CD4-positive, alpha-beta T cell treated with Interleukin-4 for 4 hours (primary cell): ENCODE data around the gene PNPLA6.
A peak's percentile ranks its signal among the peaks of the same experiment; 100 is the strongest.
"Not testable (repeated sequence)": the region's sequence is repeated elsewhere in the genome, so short reads cannot be mapped to it uniquely, and the experiment has no call there.

ENCODE experiments used
- DNase-seq: peaks from one replicate; pipeline ENCODE4 v3.0.0-alpha.2; 2020

PNPLA6 gene

DNA sequence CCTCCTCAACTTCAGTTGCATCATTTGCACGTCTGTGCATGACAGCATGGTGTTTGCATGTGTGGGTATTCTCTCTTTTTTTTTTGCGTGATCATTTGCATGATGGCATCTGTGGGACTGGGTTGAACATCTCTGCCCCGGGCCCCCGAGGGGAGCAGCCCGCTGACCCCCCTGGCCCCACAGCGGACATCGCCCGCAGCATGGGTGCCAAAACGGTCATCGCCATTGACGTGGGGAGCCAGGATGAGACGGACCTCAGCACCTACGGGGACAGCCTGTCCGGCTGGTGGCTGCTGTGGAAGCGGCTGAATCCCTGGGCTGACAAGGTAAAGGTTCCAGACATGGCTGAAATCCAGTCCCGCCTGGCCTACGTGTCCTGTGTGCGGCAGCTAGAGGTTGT, 23.1 kb downstream of the PNPLA6 start:
- no peak for DNase-seq

DNA sequence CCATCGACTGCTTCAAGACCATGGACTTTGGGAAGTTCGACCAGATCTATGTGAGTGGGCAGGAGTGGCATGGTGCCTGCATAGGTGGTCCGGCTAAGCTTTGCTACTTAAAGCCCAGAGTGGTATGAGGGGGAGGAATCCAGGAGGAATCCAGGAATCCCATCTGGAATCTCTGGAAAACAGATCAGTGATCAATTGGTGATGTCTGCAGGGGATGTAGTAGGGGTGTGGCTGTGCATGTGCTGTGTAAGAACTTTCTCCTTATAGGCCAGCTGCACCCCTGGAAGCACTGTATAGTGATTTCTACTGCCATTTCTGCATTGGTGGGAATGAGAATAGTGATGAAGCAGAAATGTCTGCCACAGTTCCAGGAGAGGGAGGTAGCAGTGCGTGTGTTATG, 23.6 kb downstream of the PNPLA6 start:
- no peak for DNase-seq

DNA sequence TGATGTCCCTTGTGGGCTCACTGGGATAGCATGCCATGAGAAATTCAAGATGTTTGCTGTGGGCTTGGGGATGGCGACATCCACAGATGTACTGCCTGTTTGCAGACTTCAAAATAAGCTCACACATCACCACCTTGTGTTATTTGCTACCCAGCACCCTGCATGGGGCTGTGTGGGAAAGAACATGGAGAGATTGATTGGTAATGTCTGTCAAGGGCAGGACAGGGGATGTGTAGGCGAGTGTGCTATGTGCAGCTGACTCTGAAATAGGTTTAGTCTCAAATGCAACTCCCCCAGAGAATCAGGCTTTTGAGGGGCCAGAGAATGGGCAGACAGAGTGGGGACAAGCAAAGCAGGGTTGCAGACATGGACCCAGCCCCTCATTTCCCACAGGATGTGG, 24.7 kb downstream of the PNPLA6 start:
- DNase-seq, result no peak

DNA sequence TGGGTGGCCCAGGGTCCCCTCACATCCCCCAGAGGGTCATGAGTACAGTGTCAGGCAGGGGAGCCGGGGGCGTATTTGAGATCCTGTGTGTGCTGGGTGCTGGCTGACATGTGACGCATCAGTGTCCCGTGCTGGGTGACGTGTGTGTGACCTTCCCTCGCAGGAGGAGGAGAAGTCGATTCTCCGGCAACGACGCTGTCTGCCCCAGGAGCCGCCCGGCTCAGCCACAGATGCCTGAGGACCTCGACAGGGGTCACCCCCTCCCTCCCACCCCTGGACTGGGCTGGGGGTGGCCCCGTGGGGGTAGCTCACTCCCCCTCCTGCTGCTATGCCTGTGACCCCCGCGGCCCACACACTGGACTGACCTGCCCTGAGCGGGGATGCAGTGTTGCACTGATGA, 25.8 kb downstream of the PNPLA6 start:
- DNase-seq, result no peak

DNA sequence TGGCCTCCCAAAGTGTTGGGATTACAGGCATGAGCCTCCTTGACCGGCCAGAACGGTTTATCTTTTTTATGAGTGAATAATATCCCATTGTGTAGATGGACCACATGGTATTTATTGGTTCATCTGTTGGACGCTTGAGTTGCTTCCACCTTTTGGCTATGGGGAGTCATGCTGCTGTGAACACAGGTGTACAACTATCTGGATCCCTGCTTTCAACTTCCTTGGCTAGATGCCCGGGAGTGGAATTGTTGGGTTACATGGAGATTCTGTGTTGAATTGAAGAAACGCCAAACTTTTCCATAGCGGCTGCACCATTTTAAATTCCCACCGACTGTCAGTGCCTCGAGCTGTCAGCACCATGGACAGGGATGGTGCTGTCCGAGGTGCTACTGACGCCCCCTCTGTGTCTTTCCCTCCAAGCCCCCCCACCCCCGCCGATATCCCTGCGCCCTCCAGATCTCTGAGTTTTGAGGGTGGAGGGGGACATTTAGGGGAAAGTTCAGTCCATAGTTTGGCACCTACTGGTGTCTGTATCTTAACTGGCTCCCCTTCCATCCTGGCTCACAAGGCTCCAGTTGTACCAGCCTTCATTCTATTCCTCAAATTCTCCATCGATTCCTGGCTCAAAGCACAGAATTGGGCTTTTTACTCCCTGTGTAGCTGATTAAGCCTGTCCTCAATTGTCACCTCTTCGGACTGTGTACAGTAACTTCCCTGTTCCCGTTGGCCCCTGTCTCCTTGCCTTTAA, 27.3 kb downstream of the PNPLA6 start:
- DNase-seq, result no peak

DNA sequence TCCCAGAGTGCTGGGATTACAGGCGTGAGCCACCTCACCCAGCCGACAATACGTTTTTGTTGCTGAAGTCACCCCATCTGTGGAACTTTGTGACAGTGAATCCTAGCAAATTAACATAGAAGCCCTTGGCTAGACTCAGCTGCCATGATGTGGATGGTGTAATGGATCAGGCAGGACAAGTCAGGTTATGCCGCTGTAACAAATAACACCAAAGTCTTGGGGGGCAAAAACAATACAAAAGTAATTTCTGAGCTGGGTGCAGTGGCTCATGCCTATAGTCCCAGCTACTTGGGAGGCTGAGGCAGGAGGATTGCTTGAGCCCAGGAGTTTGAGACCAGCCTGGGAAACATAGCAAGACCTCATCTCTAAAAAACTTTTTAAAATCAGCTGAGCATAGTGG, 29.3 kb downstream of the PNPLA6 start:
- no peak for DNase-seq

DNA sequence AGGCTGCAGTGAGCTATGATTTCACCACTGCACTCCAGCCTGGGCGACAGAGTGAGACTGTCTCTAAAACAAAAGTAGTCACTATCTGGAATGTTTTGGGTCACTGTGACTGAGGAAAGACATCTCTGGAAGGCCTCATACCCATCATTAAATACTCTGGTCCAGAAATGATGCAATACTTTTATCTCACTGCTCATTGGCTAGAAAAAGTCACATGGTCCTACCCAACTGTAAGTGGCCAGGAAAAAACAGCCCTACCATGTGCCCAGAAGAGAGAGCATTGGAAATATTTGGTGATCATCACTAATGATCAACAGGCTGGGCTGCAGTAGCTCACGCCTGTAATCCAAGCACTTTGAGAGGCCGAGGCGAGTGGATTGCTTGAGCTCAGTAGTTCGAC, 29.8 kb downstream of the PNPLA6 start:
- no peak for DNase-seq

DNA sequence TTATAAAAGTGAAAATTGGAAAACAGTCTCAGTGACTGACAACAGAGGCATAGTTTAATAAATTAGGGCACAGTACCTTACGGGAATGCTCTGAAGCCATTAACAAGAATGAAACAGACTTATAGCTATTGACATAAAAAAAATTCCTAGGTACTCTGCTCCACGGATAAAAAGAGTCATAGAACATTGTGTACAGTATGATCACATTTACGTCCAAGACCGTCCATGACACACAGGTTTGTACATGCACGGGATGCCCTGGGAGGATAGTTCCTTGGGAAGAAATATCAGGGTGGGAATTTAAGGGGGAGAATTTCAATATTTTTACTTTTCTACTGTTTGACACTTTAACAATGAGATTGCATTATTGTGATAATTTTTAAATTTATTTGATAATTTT, 35.2 kb downstream of the PNPLA6 start:
- no peak for DNase-seq

DNA sequence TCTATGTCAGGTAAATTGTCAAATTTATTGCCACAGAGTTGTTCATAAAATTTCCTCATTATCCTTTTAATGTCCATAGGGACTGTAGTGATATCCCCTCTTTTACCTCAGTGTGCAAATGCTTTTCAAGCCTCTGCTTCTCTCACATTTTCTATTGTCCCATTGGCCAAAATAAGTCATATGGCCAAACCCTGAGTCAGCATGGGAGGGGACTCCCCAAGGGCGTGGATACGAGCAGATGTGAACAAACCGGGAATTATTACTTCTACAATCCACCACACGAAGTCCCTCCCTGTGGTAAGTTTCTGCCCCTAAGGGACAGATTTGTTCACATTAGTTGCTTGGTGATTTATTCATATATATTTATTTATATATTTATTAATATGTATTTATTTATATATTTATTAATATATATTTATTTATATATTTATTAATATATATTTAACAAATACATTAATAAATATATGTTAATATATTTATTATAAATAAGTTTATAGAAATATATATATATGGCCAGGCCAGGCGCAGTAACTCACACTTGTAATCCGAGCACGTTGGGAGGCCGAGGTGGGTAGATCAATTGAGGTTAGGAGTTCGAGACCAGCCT, 40.0 kb downstream of the PNPLA6 start:
- DNase-seq, result no peak

DNA sequence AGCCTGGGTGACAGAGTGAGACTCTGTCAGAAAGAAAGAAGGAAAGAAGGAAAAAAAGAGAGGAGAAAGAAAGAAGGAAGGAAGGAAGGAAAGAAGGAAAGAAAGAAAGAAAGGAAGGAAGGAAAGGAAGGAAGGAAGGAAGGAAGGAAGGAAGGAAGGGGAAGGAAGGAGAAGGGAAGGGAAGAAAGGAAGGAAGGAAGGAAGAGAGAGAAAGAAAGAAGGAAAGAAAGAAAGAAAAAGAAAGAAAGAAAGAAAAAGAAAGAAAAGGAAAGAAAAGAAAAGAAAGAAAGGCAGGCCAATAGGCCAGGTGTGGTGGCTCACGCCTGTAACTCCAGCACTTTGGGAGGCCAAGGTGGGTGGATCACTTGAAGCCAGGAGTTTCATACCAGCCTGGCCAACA, 41.9 kb downstream of the PNPLA6 start:
- DNase-seq, result not testable (repeated sequence)

DNA sequence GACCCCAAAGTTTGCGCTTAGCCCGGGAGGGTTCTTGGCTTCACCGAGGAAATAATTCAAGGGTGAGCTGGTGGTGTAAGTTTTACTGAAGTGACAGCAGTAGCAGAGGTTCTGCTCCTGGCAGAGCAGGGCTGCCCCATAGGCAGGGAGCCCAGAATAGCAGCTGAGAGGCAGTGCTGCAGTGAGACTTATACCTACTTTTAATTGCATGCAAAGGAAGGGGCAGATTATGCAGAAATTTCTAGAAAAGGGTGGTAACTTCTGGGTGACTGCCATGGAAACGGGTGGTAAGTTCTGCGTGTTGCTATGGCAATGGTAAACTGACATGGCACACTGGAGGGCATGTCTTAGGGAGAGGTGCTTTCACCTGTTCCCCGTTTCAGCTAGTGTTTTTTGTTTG, 42.6 kb downstream of the PNPLA6 start:
- no peak for DNase-seq

DNA sequence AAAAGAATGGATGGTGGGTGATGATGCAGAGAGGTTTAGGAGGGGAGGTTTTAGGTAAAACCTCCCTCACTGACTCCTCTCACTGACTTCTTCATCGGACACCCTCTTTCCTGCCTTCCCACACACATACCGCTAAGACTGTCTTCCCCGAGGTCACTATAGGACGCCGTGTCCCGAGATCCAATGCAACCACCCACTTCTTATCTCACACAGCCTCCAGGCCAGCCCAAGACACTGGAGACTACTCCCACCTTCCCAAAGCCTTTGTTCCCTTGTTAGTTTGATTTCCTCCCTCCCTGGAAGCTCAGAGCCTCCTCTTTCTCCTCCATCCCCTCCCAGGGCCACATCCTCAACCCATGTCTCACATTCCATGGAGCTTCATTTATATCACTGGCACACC, 43.7 kb downstream of the PNPLA6 start:
- DNase-seq, result no peak

DNA sequence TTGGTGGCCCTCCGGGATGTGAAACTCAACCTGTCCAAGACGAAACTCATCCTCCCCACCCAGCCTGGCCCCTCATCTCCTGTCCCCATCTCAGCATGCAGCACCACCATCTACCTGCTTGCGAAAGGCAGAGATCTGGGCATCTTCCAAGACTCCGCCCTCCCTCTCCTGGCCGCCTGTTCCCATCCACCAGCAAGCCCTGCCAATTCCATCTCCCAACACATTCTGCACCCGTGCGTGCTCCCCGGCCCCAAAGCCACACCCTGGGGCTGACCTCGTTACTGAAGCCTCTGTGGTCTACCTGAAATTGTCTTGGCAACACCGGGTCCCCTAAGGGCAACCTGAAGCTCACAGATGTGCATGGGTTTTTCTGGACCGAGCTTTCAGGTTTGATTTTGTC, 46.9 kb downstream of the PNPLA6 start:
- DNase-seq, result no peak

DNA sequence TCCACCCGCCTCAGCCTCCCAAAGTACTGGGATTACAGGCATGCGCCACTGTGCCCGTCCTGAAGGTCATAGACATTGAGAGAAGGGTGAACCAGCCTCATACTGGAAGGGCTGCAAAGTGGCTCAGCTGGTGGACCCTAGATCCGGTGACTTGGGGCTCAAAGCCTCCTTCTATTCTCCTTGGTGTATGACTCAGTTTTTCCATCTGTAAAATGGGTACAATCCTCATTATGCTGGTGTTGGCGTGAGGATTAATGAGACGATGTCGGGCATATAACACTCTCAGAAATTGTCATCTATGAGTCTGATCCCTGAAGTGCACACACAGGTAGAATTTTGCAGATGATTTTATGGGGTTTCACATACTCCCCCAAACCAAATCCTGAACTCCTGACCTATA, 54.3 kb downstream of the PNPLA6 start:
- no peak for DNase-seq

DNA sequence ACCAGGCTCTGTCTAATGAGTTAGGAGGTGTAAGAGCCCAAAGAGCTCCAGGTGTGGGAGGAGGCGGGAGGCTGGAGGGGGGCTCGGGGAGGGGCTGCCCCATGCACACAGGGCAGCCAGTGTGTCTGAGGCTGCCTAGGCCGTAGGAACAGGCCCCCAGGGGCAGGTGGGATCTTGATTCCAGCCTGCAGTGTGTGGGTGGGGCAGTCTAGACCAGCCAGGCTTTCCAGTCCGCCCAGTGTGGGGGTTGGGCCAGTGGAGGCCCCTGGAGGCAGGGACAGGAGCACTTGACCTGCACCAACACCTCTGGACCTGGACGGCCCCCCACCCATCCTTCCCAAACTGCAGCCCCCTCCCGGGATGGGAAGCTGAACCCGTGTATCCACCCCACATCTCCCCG, 54.7 kb downstream of the PNPLA6 start:
- no peak for DNase-seq

DNA sequence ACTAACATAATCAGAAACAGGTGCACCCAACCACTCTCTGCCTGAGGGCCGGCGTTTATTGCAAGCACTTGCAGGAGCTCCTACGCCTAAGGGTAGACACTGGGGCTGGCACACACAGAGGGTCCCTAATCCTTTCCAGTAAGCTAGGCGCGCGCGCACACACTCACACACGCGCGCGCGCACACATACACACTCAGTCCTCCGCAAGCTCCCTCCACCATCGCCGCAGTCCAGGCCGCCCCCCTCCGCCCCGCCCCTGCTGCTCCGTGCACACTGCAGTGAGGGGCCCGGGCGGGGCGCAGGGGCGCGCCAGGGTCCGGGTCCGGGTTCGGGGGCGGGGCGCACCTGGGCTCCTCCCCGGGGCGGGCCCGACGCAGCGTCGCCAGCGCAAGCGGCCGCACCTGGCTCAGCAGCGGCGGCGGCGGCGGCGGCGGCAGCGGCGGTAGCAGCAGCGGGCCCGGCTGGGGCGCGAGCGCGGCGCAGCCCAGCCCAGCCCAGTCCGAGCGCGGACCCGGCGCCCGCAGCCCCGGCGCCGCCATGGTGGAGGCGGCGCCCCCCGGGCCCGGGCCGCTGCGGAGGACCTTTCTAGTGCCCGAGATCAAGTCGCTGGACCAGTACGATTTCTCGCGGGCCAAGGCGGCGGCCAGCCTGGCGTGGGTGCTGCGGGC, 60.1 kb downstream of the PNPLA6 start, which contains the start of gene CAMSAP3:
Gene CAMSAP3, plus strand, starts transcription at position 398 of the 668 bp plus-strand sequence. Its CDS starts 140 bp downstream, at position 538.
- peak; percentile 11 for DNase-seq

DNA sequence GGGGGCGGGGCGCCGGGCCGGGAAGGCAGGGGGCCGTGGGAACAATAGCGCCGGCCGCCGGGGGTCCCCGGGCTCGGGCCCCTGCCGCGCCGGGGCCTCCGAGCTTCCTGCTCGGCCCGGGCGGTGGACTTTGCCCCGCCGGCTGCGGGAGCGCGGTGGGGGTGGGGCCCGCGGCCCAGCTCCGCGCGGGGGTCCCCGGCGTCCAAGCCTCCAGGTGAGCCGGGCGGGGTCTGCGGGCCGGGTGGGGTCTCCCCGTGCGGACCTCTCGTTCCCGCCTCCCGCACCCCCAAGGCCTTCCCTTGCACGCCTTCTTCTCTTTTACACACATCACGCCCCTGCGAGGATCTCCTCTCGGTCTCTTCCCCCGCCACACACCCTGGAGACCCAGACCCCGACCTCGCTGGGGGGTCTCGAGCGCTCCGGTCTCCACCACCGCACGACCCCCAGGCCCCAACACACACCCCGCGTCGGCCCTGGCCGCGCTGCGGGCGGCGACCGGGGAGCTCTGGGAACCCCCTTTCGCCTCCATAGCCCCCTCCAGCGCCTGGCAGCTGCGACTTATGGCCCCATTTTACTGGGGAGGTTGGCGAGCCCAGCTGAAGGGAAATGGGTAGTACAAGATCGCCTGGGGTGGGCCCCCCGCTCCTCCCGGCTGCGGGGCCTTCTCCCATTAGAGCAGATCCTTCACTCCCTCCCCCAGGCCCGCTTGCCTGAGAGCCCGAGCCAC, 60.9 kb downstream of the PNPLA6 start:
- DNase-seq, result no peak

DNA sequence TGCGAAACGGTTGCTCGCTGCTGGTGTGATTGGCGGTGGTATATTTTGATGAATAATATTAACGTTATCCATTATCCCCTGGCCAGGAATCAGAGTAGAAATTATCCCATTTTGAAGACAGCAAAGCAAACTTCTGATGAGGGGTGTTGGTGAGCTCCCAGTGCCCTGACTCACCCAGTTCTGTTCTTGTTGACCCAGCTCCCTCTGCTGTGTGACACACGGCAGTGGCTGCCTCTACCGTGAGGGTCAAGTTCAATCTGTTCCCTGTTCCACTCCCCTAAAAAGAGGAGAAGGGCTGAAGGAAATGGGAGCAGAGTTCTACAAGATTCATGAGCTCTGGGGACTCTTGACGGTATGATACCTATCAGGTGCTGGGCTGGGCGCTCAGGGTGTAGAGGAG, 62.2 kb downstream of the PNPLA6 start:
- DNase-seq, result no peak

DNA sequence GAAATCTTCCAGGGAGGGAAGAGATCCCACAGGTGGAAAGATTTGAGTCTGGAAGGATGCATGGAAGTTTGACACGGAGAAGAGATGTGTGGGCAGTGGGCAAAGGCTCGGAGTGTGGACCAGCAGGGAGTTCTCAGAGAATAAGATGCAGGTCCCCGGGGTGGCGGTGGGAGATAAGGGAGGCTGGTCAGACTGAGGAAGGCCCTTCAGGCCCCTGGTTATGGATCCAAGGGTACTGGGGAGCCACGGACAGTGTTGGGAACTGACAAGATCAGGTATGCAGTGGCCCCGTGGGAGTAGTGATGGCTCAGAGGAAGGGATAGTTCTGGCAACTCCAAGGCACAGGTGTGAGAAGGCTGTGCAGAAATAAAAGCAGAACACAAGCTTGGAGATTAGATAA, 62.7 kb downstream of the PNPLA6 start:
- no peak for DNase-seq

DNA sequence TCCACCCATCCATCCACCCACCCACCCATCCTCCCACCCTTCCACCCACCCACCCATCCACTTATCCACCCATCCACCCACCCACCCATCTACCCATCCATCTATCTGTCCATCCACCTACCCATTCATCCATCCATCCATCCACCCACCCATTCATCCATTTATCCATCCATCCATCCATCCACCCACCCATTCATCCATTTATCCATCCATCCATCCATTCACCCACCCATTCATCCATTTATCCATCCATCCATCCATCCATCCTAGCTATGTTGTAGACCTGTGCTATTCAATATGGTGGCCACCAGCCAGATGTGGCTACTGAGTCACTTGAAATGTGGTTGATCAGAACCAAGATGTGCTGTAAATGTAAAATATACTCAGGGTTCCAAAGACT, 65.2 kb downstream of the PNPLA6 start:
- no peak for DNase-seq

DNA sequence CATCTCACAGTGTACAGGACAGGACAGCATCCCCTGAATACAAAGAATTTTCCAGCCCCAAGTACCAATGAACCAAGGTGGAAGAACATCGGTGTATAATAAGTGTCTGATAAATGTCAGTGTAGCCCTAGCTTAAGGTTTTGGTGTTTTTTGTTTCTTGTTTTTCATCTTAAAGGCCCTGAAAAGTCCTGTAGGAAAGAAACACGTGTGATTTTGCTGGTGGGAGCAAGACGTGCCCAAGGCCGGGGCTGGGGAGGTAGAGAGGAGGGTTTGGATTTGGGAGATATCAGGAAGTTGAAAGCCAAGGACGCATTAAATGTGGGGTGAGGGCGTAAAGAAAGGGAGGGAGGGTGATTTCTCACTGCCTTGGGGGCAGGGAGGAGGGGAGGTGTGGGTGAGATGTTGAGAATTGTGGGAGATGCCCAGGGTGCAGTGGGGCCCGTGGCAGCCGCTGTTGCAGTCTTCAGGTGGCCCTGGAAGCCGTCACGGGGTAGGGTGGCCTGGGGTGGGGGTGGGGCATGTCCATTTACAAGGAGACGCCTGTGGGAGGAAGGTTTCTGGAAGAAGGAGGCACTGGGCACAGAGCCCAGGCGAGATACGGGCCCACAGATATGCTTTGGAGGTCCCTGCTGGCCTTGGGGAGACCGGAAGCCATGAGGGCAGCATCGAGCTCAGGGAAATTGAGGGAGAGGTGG, 66.9 kb downstream of the PNPLA6 start:
- no peak for DNase-seq

DNA sequence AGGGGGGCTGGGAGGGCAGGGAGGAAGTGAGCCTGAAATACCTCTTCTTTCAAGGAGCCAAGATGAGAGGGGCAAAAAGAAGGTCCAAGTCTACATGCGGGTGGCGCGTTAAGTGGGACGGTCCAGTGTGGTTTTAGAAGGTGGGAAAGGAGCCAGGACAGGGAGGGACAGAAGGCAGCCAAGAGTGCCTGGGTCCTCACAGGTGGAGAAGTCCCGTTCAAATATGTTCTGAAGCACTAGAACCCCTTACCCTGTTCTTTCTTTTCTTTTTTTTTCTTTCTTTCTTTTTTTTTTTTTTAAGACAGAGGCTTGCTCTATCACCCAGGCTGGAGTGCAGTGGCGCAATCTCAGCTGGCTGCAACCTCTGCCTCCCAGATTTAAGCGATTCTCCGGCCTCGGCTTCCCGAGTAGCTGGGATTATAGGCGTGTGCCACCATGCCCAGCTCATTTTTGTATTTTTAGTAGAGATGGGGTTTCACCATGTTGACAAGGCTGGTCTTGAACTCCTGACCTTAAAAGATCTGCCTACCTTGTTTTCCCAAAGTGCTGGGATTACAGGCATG, 67.5 kb downstream of the PNPLA6 start:
- no peak for DNase-seq

DNA sequence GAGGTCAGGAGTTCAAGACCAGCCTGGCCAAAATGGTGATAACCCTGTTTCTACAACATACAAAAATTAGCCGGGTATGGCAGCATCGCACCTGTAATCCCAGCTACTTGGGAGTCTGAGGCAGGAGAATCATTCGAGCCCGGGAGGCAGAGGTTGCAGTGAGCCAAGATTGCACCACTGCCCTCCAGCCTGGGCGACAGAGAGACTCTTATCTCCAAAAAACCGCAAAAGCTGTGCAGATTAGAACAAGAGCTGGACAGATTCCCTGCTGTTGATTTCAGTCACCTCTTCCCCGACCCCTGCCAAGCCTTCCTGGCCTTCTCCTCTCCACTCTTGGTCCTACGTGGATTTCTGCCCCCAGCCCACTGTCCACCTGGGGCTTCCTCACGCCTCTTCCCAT, 68.4 kb downstream of the PNPLA6 start:
- DNase-seq, result no peak
